Measurements from ENCODE around the gene GATAD2B. TPM values are rescaled to one million over a fixed set of nuclear protein-coding genes. Genes with fewer than 3 reads are reported as not detected.

GATAD2B gene
- total RNA-seq, 1 donor, result 8.6 TPM

DNA sequence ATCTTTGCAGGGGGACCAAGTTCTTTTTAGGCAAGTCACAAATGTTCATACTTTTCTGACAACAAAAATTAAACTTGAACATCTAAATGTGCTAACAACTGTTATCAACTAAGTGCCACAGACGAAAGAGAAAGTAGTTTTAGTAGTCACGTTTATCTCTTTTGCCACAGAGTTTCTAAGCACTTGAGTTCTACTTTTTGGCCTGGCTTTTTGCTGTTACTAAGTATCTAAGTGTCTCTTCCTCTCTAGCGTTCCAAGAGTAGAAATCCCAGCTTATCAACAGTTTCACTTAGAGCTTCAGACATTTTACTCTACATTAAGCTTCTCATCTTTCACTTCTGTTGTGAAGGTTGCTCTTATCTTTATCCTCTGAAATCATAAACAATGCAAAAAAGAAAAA is 34.2 kb downstream of the GATAD2B start:
- TF ChIP-seq, protein P1, sequence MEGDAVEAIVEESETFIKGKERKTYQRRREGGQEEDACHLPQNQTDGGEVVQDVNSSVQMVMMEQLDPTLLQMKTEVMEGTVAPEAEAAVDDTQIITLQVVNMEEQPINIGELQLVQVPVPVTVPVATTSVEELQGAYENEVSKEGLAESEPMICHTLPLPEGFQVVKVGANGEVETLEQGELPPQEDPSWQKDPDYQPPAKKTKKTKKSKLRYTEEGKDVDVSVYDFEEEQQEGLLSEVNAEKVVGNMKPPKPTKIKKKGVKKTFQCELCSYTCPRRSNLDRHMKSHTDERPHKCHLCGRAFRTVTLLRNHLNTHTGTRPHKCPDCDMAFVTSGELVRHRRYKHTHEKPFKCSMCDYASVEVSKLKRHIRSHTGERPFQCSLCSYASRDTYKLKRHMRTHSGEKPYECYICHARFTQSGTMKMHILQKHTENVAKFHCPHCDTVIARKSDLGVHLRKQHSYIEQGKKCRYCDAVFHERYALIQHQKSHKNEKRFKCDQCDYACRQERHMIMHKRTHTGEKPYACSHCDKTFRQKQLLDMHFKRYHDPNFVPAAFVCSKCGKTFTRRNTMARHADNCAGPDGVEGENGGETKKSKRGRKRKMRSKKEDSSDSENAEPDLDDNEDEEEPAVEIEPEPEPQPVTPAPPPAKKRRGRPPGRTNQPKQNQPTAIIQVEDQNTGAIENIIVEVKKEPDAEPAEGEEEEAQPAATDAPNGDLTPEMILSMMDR (IDR thresholded peaks at IDR 0.05; ENCODE audit: insufficient read depth, low read depth, low read length), result no peak
- no peak overlapping the region for H3K4me3 ChIP-seq (ENCODE audit: low read depth, low read length)
- DNase-seq (ENCODE audit: low read depth), result peak; percentile 49

DNA sequence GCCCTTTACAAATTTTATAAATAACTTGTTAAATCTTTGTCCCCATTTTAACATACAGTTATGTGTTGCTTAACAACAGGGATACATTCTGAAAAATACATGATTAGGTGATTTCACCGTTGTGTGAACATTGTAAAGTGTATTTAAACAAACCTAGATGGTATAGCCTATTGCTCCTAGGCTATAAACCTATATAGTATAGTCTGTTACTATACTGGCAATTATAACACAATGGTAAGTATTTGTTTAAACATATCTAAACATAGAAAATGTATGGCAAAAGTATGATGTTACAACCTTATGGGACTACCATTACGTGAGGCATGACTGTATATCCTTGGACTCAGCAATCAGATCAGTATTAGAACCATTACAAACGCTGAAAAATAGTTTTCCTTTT is 36.6 kb downstream of the GATAD2B start:
- no peak for DNase-seq (ENCODE audit: low read depth)

DNA sequence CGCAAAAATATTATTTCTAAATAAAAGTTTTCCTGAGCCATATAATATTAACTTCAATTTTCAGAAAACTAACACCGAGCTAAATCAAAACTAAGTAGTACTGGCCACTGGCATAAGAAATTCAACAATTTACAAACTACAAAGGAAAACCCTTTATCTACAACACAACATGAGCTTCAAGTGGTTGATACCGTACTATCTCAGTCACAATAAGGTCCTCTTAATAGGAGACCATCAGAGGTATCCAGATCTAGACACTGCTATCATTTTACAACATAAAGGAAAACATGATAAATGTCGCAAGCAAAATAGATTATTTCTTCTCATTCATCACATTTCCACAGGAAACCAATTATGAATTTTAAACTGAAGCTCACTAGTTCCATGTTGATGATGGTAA is 39.5 kb downstream of the GATAD2B start:
- no peak for DNase-seq (ENCODE audit: low read depth)
- TF ChIP-seq, protein P1 (IDR thresholded peaks at IDR 0.05; ENCODE audit: insufficient read depth, low read depth, low read length), result no peak

More for the DNA sequence above, 36.6 kb downstream of the GATAD2B start:
- no peak overlapping the region for H3K4me3 ChIP-seq (ENCODE audit: low read depth, low read length)
- TF ChIP-seq, protein P1 (IDR thresholded peaks at IDR 0.05; ENCODE audit: insufficient read depth, low read depth, low read length), result no peak

DNA sequence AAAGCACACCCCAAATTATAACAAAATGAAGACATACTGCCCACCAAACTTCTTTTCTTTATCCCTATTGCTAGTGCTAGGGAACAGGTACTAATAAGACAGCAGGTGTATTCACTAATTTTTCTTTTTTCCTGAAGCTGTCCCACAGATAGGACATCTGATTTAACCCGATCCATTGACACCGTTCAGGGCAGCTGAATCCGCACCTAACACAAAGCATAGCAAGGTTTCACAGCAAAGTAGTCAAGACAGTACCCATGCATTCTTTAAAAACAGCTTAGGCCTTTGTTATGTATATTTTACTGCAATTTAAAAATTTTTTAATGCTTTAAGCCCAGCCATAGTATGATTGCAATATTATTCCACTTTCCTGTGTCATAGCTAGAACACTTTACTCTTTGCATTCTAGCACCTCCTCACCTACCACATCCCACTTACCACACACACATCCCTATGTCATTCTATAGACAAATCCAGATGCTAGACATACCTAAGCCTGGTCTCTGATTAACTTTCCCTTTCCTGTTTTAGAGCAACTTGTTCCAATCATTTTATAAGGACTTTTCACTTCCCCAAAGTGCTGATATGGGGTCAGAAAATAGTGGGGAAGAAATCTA is 40.4 kb downstream of the GATAD2B start:
- TF ChIP-seq, protein P1 (IDR thresholded peaks at IDR 0.05; ENCODE audit: insufficient read depth, low read depth, low read length), result no peak
- DNase-seq (ENCODE audit: low read depth), result no peak
- H3K4me3 ChIP-seq (ENCODE audit: low read depth, low read length), result no peak overlapping the region

More for the DNA sequence above, 39.5 kb downstream of the GATAD2B start:
- H3K4me3 ChIP-seq (ENCODE audit: low read depth, low read length), result no peak overlapping the region

DNA sequence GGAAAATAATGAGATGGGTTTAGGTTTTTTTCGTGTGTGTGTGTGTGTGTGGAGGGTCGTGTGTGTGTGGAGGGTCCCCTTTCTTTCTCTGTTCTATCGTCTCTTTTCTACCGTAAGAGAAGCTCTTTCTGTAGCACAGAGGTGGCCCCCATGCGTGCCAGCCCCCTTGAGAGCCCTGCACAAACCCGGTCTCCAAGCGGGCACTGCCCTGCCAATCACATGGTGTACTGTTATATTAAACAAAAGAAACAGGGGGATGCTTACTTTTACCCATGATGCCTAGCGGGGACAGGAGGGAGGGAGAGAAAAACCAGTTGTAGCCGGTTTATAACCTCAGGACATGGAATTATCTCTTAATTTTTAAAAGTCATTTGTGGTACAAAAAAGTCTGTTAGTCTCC is 41.0 kb downstream of the GATAD2B start:
- DNase-seq (ENCODE audit: low read depth), result peak; percentile 24
- H3K4me3 ChIP-seq (ENCODE audit: low read depth, low read length), result peak overlapping the region; percentile 46
- TF ChIP-seq, protein P1 (IDR thresholded peaks at IDR 0.05; ENCODE audit: insufficient read depth, low read depth, low read length), result no peak

DNA sequence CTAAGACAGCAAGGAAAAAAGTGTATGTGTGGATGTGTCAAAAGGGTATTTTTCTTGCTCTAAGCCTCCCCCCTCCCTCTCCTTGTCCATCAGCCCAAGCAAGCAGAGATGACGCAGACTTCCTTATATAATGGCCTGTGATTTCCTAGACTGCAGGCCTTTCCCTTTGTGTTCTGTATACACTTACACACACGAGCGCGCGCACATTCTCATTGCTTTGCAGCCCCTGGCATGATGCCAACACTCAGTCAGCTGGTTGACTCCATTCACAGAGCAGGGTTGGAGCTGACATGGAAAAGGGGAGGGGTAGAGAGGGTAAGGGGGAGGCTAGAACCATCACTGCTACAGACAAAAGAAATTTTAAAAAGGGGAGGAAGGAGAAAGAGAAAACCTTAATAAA is 41.8 kb downstream of the GATAD2B start:
- H3K4me3 ChIP-seq (ENCODE audit: low read depth, low read length), result peak overlapping the region; percentile 46
- TF ChIP-seq, protein P1 (IDR thresholded peaks at IDR 0.05; ENCODE audit: insufficient read depth, low read depth, low read length), result no peak
- peak; percentile 90 for DNase-seq (ENCODE audit: low read depth)

DNA sequence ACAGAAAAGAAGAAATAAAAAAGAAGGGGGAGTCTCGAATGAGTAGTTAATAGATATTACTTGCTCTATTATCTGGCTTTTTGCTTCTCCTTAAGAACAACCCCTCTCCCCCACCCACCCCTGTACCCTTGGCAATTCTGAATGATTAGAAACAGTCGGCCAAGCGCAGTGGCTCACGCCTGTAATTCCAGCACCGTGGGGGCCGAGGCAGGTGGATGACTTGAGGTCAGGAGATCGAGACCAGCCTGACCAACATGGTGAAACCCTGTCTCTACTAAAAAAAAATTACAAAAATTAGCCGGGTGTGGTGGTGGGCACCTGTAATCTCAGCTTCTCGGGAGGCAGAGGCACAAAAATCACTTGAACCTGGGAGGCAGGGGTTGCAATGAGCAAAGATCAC is 42.7 kb downstream of the GATAD2B start:
- TF ChIP-seq, protein P1 (IDR thresholded peaks at IDR 0.05; ENCODE audit: insufficient read depth, low read depth, low read length), result no peak
- H3K4me3 ChIP-seq (ENCODE audit: low read depth, low read length), result no peak overlapping the region
- DNase-seq (ENCODE audit: low read depth), result no peak

Data from fibroblast of villous mesenchyme (primary cell).